EH (cell line): Measurements from ENCODE around the gene CDYL.
A peak's percentile ranks its signal among the peaks of the same experiment; 100 is the strongest.

ENCODE experiments used
- DNase-seq: peaks from one replicate; pipeline ENCODE4 v3.0.0-alpha.2; 2015; ENCODE audit warnings: low read depth

CDYL gene

GRCh38 chr6:4908062-4908461 is 131.9 kb downstream of the CDYL start:
- no peak for DNase-seq

- no peak for DNase-seq
Observed at GRCh38 chr6:4909063-4909706, 133.0 kb downstream of the CDYL start.

GRCh38 chr6:4910037-4910760 is 134.0 kb downstream of the CDYL start:
- no peak for DNase-seq

- no peak for DNase-seq
Observed at GRCh38 chr6:4912559-4912958, 136.4 kb downstream of the CDYL start.

- no peak for DNase-seq
Observed at GRCh38 chr6:4913705-4914419, 137.7 kb downstream of the CDYL start.

GRCh38 chr6:4914420-4915159 is 138.4 kb downstream of the CDYL start:
- peak; percentile 77 for DNase-seq

- DNase-seq: no peak
Observed at GRCh38 chr6:4916954-4917561, 140.9 kb downstream of the CDYL start.

- DNase-seq: peak; percentile 35
Observed at GRCh38 chr6:4920914-4921410, 144.8 kb downstream of the CDYL start.

- no peak for DNase-seq
Observed at GRCh38 chr6:4922488-4923037, 146.4 kb downstream of the CDYL start.

GRCh38 chr6:4923081-4923480 is 146.9 kb downstream of the CDYL start:
- DNase-seq: no peak

- no peak for DNase-seq
Observed at GRCh38 chr6:4924661-4925271, 148.6 kb downstream of the CDYL start.

- no peak for DNase-seq
Observed at GRCh38 chr6:4925580-4925979, 149.4 kb downstream of the CDYL start.

- peak; percentile 76 for DNase-seq
Observed at GRCh38 chr6:4928426-4928825, 152.2 kb downstream of the CDYL start.

- DNase-seq: no peak
Observed at GRCh38 chr6:4929097-4929718, 153.0 kb downstream of the CDYL start.

- DNase-seq: no peak
Observed at GRCh38 chr6:4930025-4930691, 154.0 kb downstream of the CDYL start.

- peak; percentile 16 for DNase-seq
Observed at GRCh38 chr6:4931530-4932227, 155.5 kb downstream of the CDYL start.

GRCh38 chr6:4932228-4932903 is 156.2 kb downstream of the CDYL start:
- no peak for DNase-seq

- DNase-seq: no peak
Observed at GRCh38 chr6:4935486-4935885, 159.3 kb downstream of the CDYL start.
